Pancreas (tissue), 10 donors: ENCODE results near the gene MICA. TPM values are rescaled to one million over a fixed set of nuclear protein-coding genes. Genes with fewer than 3 reads are reported as not detected.
"Not testable (repeated sequence)": the region's sequence is repeated elsewhere in the genome, so short reads cannot be mapped to it uniquely, and the experiment has no call there.

Experiments used
- ATAC-seq, 4 donors: fragments of 200-7000 bp; cut with Tn5 transposase; one replicate each; pipeline versions ENCODE4 v1.8.0 to v1.9.1; 2020; ENCODE audit warnings: mild to moderate bottlenecking in 4 of 4, moderate library complexity in 4 of 4
- DNase-seq, 6 donors: peaks; one replicate each; pipeline ENCODE4 v3.0.0-alpha.2; 2020
- FAIRE-seq: peaks from 2 replicates; lab custom pipeline; 2012; peaks lifted over from hg19 to GRCh38; lab: Jason Lieb, UNC
- H3K27ac ChIP-seq, 4 donors: fragments of 200-600 bp; sonication (generic); 1 replicate in 3 of 4; 2 replicates in 1 of 4; pipeline versions ENCODE4 v1.5.0 to v1.8.0; 2020
- H3K27me3 ChIP-seq, 4 donors: fragments of 200-600 bp; one replicate each; pipeline ENCODE4 v1.8.0; 2021
- H3K36me3 ChIP-seq, 3 donors: fragments of 200-600 bp; sonication (generic) in 1 of 3; one replicate each; pipeline versions ENCODE4 v1.5.0 to v1.8.0; 2020 to 2021
- H3K4me1 ChIP-seq, 3 donors: fragments of 200-600 bp; one replicate each; pipeline ENCODE4 v1.8.0; 2021
- H3K4me3 ChIP-seq, 4 donors: fragments of 200-600 bp; sonication (generic) in 2 of 4; one replicate each; pipeline versions ENCODE4 v1.5.0 to v1.8.0; 2020 to 2021
- H3K9me3 ChIP-seq, 4 donors: fragments of 200-600 bp; one replicate each; pipeline ENCODE4 v1.8.0; 2021
- WGBS, 2 donors: extraction: QIAGEN DNeasy Blood & Tissue Kit; methylation state at CpG; one replicate each; pipeline ENCODE4 v1.1.7; 2013; 5-methylcytosine and 5-hydroxymethylcytosine counted together
- intact Hi-C, 3 donors: fragments of 100-400 bp; cut with DNase I; formaldehyde crosslinking; loops; one replicate each; pipeline versions ENCODE4 v1.11.1 to v1.14.2; 2022
- polyA plus RNA-seq, 2 donors: library from polyadenylated mRNA; stranded (reverse); fragments of 200-250 nt; gene quantifications; one replicate each; pipeline ENCODE4 v1.2.3, GENCODE V29; 2013
- total RNA-seq, 6 donors: library from RNA; stranded (reverse); fragmentation: NEBNext Ultra II Directional in 4 of 6; extraction: Animal tissue kit (Norgen Biotek cat#: 25700) in 4 of 6; gene quantifications; one replicate each; pipeline versions ENCODE4 v1.2.1 to v1.2.4, GENCODE V29; 2021 to 2023
- TF ChIP-seq, protein P1 (sequence below), 4 donors: fragments of 200-600 bp; sonication (generic) in 3 of 4; IDR thresholded peaks; one replicate each; pipeline versions ENCODE4 v1.5.0 to v1.8.0; 2021; ENCODE audit warnings: antibody characterized with exemption in 4 of 4
- donor health status: healthy with polysubstance abuse.
- donor health status: DM: no; HTN: no; CAD: no; lungs with moderate emphysema.
- donor health status: DM: no; HTN: no; CAD: no.
- donor health status: control.
- donor health status: control.
- donor health status: Bipolar disorder and iron deficiency.
- donor health status: DM: yes; HTN: yes; CAD: no.
- donor health status: DM: no; HTN: no; CAD: no.
- donor health status: DM: no; HTN: no; CAD: no.
- donor health status: DM: yes; HTN: yes; CAD: no.

Gene MICA
- total and polyA plus RNA-seq, 8 donors = 4.8 to 22.6 (median 6.2) TPM

DNA sequence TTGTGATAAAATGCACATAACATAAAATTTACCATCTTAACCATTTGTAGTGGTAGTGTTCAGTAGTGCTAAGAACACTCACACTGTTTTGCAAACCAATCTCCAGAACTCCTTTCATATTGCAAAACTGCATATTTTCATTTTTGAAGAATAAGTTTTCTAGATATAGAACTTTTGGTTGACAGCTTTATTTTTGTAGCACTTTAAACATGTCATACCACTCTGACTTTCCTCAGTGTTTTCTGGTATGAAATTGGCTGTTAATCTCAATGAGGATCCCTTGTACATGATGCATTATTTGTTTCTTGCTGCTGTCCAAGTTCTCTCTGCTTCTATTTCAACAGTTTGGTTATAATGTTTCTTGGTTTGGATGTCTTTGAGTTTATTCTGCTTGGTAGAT, 49.5 kb downstream of the MICA start:
- no peaks in the 10 kb centered on the region for H3K9me3 ChIP-seq
- FAIRE-seq = no peak
- no peak overlapping the region for H3K4me3 ChIP-seq
- H3K27ac ChIP-seq = no peak overlapping the region
- TF ChIP-seq, protein P1, sequence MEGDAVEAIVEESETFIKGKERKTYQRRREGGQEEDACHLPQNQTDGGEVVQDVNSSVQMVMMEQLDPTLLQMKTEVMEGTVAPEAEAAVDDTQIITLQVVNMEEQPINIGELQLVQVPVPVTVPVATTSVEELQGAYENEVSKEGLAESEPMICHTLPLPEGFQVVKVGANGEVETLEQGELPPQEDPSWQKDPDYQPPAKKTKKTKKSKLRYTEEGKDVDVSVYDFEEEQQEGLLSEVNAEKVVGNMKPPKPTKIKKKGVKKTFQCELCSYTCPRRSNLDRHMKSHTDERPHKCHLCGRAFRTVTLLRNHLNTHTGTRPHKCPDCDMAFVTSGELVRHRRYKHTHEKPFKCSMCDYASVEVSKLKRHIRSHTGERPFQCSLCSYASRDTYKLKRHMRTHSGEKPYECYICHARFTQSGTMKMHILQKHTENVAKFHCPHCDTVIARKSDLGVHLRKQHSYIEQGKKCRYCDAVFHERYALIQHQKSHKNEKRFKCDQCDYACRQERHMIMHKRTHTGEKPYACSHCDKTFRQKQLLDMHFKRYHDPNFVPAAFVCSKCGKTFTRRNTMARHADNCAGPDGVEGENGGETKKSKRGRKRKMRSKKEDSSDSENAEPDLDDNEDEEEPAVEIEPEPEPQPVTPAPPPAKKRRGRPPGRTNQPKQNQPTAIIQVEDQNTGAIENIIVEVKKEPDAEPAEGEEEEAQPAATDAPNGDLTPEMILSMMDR (IDR thresholded peaks at IDR 0.05) = no peak
- no peak for DNase-seq
- H3K27me3 ChIP-seq = no peaks in the 10 kb centered on the region
- no peak for ATAC-seq
- H3K36me3 ChIP-seq = no peaks in the 10 kb centered on the region
- H3K4me1 ChIP-seq = no peaks in the 10 kb centered on the region
- intact Hi-C loops = no loop called here

DNA sequence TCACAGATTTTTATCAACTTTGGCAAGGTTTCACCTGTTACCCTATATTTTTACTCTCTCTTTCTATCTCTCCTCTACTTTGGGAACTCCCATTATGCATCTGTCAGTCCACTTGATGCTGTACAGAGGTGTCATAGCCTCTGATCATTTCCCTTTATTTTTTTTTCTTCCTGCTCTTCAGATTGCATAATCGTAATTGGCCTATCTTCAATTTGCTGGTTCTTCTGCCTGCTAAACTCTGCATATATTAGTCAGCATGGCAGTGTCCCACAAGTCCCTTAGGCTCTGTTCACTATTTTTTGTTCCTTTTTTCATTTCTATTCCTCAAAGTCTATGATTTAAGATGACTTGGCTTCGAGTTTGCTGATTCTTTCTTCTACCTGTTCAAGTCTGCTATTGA, 49.9 kb downstream of the MICA start:
- Histone ChIP-seq H3K9me3 (no peaks in the 10 kb centered on the region), H3K27ac (no peak overlapping the region), H3K4me3 (no peak overlapping the region), H3K27me3 (no peaks in the 10 kb centered on the region), H3K36me3 (no peaks in the 10 kb centered on the region), H3K4me1 (no peaks in the 10 kb centered on the region)
- DNase-seq (no peak), FAIRE-seq (no peak), ATAC-seq (peak in 1 of 4 donors; percentile 13)
- TF ChIP-seq, protein P1 (IDR thresholded peaks at IDR 0.05) = no peak
- 60 to 67% methylated on average over 2 of the region's 2 CpGs for WGBS, 2 donors
- intact Hi-C loops = no loop called here

DNA sequence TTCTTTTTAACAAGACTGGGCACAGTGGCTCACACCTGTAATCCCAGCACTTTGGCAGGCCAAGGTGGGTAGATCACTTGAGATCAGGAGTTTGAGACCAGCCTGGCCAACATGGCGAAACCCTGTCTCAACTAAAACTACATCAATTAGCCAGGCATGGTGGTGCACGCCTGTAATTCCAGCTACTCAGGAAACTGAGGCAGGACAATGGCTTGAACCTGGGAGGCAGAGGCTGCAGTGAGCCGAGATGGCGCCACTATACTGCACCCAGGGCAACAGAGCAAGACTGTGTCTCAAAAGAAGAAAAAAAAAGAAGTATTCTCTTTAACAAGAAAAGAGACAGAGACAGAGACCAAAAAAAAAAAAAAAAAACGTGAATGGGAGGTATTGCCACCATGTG, 56.5 kb downstream of the MICA start:
- H3K9me3 ChIP-seq, DNase-seq, ATAC-seq, H3K4me3 ChIP-seq, FAIRE-seq, H3K27me3 ChIP-seq, intact Hi-C loops, H3K27ac ChIP-seq, H3K36me3 ChIP-seq: not testable (repeated sequence)
- H3K4me1 ChIP-seq = peaks cover 0 to 10% (median 0%) of the 10 kb centered on the region in 3 donors
- WGBS, 2 donors = 77 to 78% methylated on average over 5 of the region's 5 CpGs

DNA sequence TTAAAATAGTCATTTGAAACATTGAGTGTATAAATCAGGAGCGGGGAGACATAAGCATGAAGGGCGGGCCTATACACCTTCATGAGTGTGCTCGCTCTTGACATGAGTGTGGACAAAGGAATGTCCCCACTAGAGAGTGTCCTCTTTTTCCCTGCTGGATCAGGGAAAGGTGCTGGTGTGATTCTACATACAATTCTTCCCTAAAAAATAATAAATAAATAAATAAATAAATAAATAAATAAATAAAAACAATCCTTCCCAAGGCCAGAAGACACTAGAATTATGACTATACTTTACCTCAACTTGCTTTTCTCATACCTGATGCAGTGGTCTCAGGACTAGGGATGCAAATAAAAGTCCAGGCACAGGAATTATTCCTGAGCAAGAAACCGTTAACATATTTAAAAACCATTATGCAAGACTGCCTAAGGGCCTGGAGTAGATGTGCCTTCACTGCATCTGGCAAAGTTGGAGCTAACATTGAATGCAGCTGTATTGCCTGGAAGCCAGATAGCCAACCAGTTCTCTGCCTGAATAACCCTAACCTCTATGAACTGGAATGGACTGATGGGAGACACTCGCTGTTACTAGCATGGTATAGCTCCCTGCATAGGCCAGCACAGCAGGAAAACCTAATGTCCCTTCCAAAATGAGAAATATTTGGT, 57.1 kb downstream of the MICA start:
- DNase-seq = no peak
- TF ChIP-seq, protein P1 (IDR thresholded peaks at IDR 0.05) = no peak
- no peak overlapping the region for H3K27ac ChIP-seq
- no peak for FAIRE-seq
- intact Hi-C loops = no loop called here
- no peaks in the 10 kb centered on the region for H3K27me3 ChIP-seq
- no peak overlapping the region for H3K4me3 ChIP-seq
- H3K4me1 ChIP-seq = peaks cover 0 to 11% (median 0%) of the 10 kb centered on the region in 3 donors
- H3K9me3 ChIP-seq = no peaks in the 10 kb centered on the region
- no peak for ATAC-seq
- 97% methylated on average over 5 of the region's 5 CpGs for WGBS, 2 donors
- H3K36me3 ChIP-seq = no peaks in the 10 kb centered on the region

DNA sequence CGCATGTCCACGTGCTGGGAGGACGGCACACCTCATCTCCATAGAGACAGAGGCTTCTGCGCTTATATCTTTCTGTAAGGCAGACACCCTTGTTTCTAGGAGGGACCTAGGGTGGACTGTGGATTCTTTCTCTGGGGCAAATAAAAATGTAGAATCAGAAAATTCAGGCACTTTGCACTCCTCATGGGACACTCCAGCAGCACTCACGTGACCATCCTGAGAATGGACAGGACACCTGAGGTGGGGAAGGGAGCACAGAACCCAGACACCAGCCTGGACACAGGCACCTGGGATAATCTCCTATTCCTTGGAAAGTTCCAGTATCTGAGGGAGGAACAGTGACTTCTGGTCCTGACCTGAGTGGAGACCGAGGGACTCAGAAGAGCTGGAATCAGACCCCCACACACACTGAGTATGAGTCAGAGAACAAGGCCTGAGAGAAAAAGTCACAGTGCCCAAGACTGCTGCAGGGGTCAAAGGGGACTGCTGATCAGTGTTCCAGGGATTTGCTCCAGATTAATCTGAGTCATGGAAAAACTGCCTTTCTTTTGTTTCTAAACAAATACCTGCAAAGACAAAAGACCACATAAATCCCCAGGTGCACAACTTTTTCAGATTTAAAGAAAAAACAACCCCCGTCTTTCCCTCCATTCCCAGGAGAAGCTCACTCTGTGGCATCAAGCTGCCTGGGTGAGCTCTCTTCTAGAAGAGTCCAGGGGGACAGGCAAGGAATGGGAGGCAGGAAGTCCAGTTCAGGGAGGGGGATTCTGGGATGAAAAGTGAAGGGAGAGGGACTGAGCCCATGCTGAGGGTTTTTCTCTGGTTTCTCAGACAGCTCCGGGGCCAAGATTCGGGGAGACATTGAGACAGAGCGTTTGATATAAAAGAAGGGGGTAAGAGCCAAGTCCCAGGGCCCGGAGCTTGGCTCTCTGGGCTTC, 58.9 kb downstream of the MICA start:
- ATAC-seq = peak in 2 of 4 donors; percentile 11 to 25
- peak overlapping the region in 3 of 4 donors; percentile 9 to 62 (median 15) for H3K27ac ChIP-seq
- no peak for FAIRE-seq
- H3K9me3 ChIP-seq = no peaks in the 10 kb centered on the region
- H3K4me3 ChIP-seq = peak overlapping the region in 3 of 4 donors; percentile 34 to 45 (median 39)
- intact Hi-C loops = no loop called here
- WGBS, 2 donors = 54 to 61% methylated on average over 11 of the region's 11 CpGs
- TF ChIP-seq, protein P1 (IDR thresholded peaks at IDR 0.05) = no peak
- no peaks in the 10 kb centered on the region for H3K27me3 ChIP-seq
- peaks cover 0 to 11% (median 0%) of the 10 kb centered on the region in 3 donors for H3K4me1 ChIP-seq
- DNase-seq = no peak
- no peaks in the 10 kb centered on the region for H3K36me3 ChIP-seq
